Loucy (cell line): ENCODE data around the gene GDNF.

Experiments
- H2AFZ ChIP-seq: fragments of 200-600 bp; sonication (generic); 2 replicates; pipeline ENCODE4 v1.6.0; 2016; ENCODE audit warnings: antibody characterized with exemption, mild to moderate bottlenecking, low read length, moderate library complexity
- H3F3A ChIP-seq: fragments of 200-600 bp; 2 replicates; pipeline ENCODE4 v1.6.0; 2016; ENCODE audit warnings: antibody characterized with exemption, low read depth, mild to moderate bottlenecking
- H3K27me3 ChIP-seq: fragments of 200-600 bp; sonication (generic); 2 replicates; pipeline ENCODE4 v1.6.1; 2014; ENCODE audit warnings: low read length, mild to moderate bottlenecking; ENCODE audit not compliant: insufficient read depth, poor library complexity, severe bottlenecking
- H3K36me3 ChIP-seq: fragments of 200-600 bp; sonication (generic); 2 replicates; pipeline ENCODE4 v1.6.1; 2016; ENCODE audit warnings: low read length; ENCODE audit not compliant: insufficient read depth
- H3K4me1 ChIP-seq: fragments of 200-600 bp; sonication (generic); 2 replicates; pipeline ENCODE4 v1.5.1; 2014; ENCODE audit warnings: low read length, mild to moderate bottlenecking; ENCODE audit not compliant: insufficient read depth, poor library complexity, severe bottlenecking
- H3K4me2 ChIP-seq: fragments of 200-600 bp; sonication (generic); 2 replicates; pipeline ENCODE4 v1.6.0; 2014; ENCODE audit warnings: antibody characterized with exemption, low read length, low read depth, mild to moderate bottlenecking; ENCODE audit not compliant: poor library complexity, severe bottlenecking
- H3K4me3 ChIP-seq: fragments of 200-600 bp; sonication (generic); 2 replicates; pipeline ENCODE4 v1.5.1; 2014; ENCODE audit warnings: low read length, mild to moderate bottlenecking, mixed read lengths; ENCODE audit not compliant: poor library complexity, severe bottlenecking
- H3K79me2 ChIP-seq: fragments of 200-600 bp; sonication (generic); 2 replicates; pipeline ENCODE4 v1.6.1; 2014; ENCODE audit warnings: low read length; ENCODE audit not compliant: insufficient read depth
- H3K9ac ChIP-seq: fragments of 200-600 bp; sonication (generic); 2 replicates; pipeline ENCODE4 v1.6.0; 2014; ENCODE audit warnings: mild to moderate bottlenecking, low read depth, low read length, moderate library complexity; ENCODE audit not compliant: poor library complexity, severe bottlenecking
- H3K9me2 ChIP-seq: fragments of 200-600 bp; sonication (generic); replicated peaks from 2 replicates; pipeline ENCODE4 v1.6.1; 2016; ENCODE audit warnings: low read depth, low read length, mixed read lengths
- H3K9me3 ChIP-seq: fragments of 200-600 bp; sonication (generic); 2 replicates; pipeline ENCODE4 v1.6.1; 2014; ENCODE audit warnings: mild to moderate bottlenecking, antibody characterized with exemption, low read length, low read depth; ENCODE audit not compliant: insufficient read depth
- H4K20me1 ChIP-seq: fragments of 200-600 bp; sonication (generic); 2 replicates; pipeline ENCODE4 v1.6.0; 2014; ENCODE audit warnings: antibody characterized with exemption, low read length, mild to moderate bottlenecking; ENCODE audit not compliant: insufficient read depth, poor library complexity, severe bottlenecking
- EZH2phosphoT487 ChIP-seq: fragments of 200-600 bp; IDR thresholded peaks from 2 replicates; pipeline ENCODE4 v1.6.1; 2018; ENCODE audit warnings: antibody characterized with exemption, mild to moderate bottlenecking, moderate library complexity, borderline replicate concordance
- TF ChIP-seq, protein P1 (sequence below): fragments of 200-600 bp; sonication (generic); conservative IDR thresholded peaks from 2 replicates; pipeline ENCODE4 v1.5.1; 2014; ENCODE audit warnings: mild to moderate bottlenecking, antibody characterized with exemption, low read length

GDNF gene

GRCh38 chr5:37808945-37809344 lies 30.9 kb downstream of the GDNF start:
- Histone ChIP-seq H3K4me2 (no peak overlapping the region), H3K27me3 (no peaks in the 10 kb centered on the region), H2AFZ (no peak overlapping the region), H3K9me3 (no peaks in the 10 kb centered on the region), H3K4me3 (no peak overlapping the region), H3K79me2 (no peaks in the 10 kb centered on the region), H3K9ac (no peak overlapping the region), H3K36me3 (no peaks in the 10 kb centered on the region), H4K20me1 (no peaks in the 10 kb centered on the region), H3F3A (no peaks in the 10 kb centered on the region), H3K4me1 (no peaks in the 10 kb centered on the region), H3K9me2 (no peaks in the 10 kb centered on the region)
- TF ChIP-seq EZH2phosphoT487 = no peak
- TF ChIP-seq, protein P1, sequence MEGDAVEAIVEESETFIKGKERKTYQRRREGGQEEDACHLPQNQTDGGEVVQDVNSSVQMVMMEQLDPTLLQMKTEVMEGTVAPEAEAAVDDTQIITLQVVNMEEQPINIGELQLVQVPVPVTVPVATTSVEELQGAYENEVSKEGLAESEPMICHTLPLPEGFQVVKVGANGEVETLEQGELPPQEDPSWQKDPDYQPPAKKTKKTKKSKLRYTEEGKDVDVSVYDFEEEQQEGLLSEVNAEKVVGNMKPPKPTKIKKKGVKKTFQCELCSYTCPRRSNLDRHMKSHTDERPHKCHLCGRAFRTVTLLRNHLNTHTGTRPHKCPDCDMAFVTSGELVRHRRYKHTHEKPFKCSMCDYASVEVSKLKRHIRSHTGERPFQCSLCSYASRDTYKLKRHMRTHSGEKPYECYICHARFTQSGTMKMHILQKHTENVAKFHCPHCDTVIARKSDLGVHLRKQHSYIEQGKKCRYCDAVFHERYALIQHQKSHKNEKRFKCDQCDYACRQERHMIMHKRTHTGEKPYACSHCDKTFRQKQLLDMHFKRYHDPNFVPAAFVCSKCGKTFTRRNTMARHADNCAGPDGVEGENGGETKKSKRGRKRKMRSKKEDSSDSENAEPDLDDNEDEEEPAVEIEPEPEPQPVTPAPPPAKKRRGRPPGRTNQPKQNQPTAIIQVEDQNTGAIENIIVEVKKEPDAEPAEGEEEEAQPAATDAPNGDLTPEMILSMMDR = no peak

DNA sequence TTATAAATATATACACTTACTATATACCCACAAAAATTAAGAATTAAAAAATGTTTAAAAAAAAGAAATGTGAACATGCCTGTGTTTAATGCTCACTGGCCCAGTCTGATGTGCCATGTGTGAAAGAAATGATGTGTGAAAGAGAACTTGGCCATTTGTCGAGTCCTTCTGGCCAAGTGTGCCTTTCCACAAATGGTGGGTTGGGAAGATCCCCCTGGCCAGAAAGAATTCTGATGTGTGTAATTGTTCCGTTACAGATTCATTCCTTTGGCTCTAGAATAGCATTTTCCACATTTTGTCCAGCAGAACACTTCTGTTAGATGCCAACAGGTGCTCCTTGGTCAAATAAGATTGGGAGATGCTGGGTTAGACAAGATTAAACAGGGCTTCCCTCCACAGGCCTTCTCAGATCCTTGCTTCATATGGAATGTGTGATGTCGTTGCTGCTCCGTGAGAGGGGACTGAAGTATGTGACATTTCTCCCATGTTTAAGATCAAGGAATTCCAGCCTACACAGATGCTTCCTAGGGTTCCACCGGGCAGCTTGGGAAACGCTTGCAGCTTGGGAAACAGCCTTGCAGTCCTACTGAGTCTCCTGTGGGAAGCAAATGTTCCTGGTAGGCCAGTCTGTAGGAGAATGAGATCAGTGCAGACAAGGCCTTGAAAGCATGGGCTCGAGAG lies 32.1 kb downstream of the GDNF start:
- no peak for TF ChIP-seq EZH2phosphoT487
- TF ChIP-seq, protein P1 = no peak
- H3K79me2 ChIP-seq = no peaks in the 10 kb centered on the region
- H3K9ac ChIP-seq = no peak overlapping the region
- H3K9me2 ChIP-seq = no peaks in the 10 kb centered on the region
- H3K27me3 ChIP-seq = no peaks in the 10 kb centered on the region
- no peak overlapping the region for H2AFZ ChIP-seq
- no peak overlapping the region for H3K4me3 ChIP-seq
- no peaks in the 10 kb centered on the region for H3F3A ChIP-seq
- no peak overlapping the region for H3K4me2 ChIP-seq
- no peaks in the 10 kb centered on the region for H3K4me1 ChIP-seq
- no peaks in the 10 kb centered on the region for H3K36me3 ChIP-seq
- no peaks in the 10 kb centered on the region for H3K9me3 ChIP-seq
- no peaks in the 10 kb centered on the region for H4K20me1 ChIP-seq

DNA sequence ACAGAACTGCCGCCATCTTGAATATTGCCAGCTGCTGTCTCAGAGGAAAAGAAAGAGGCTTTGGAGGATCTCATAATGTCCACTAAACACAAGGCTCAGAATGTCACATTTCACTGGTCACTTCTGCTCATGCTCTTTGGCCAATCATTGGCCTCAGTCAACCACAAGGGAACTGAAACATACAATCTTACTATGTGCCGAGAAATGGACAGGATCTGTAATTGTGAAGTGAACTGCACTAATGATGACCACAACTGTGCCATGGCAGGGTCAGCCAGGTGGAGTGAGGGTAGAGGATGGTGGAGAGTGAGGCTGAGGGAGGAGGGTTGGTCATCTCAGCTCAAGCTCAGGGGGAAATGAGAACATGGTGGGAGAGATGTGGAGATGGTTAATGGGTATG lies 32.8 kb downstream of the GDNF start:
- no peak overlapping the region for H3K9ac ChIP-seq
- no peaks in the 10 kb centered on the region for H3F3A ChIP-seq
- no peaks in the 10 kb centered on the region for H3K27me3 ChIP-seq
- H3K4me3 ChIP-seq = no peak overlapping the region
- no peak overlapping the region for H3K4me2 ChIP-seq
- H3K9me2 ChIP-seq = no peaks in the 10 kb centered on the region
- H3K79me2 ChIP-seq = no peaks in the 10 kb centered on the region
- H3K9me3 ChIP-seq = no peaks in the 10 kb centered on the region
- no peak overlapping the region for H2AFZ ChIP-seq
- H3K36me3 ChIP-seq = no peaks in the 10 kb centered on the region
- no peaks in the 10 kb centered on the region for H3K4me1 ChIP-seq
- no peaks in the 10 kb centered on the region for H4K20me1 ChIP-seq
- TF ChIP-seq, protein P1 = no peak
- TF ChIP-seq EZH2phosphoT487 = no peak
